ENCODE results near the gene CACNA1B. TPM values are rescaled to one million over a fixed set of nuclear protein-coding genes. Genes with fewer than 3 reads are reported as not detected.
A peak's percentile ranks its signal among the peaks of the same experiment; 100 is the strongest.
"Not testable (repeated sequence)": the region's sequence is repeated elsewhere in the genome, so short reads cannot be mapped to it uniquely, and the experiment has no call there.

Gene CACNA1B
- total RNA-seq, 1 donor from 2014 or later: 0.74 TPM

DNA sequence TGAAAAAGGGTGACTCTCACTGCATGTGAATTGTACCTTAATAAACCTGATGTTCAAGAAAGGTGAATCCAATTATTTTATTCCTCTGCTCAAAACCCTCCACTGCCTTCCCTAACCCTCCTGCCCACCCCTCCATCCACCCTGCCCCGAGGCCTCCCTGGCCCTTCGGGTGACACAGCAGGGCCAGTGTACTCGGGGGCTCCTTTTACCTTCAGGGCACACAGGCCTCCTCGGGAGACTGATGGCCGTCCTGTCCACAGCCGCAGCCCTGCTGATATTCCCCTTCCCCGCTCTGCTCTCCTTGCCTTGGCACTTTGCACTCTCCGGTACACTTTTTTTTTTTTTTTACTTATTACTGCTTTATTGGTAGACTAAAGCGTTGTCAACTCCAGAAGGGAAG, 234.0 kb downstream of the CACNA1B start:
- H3K4me1 ChIP-seq: no peaks in the 10 kb centered on the region
- no peaks in the 10 kb centered on the region for H3K36me3 ChIP-seq
- no peaks in the 10 kb centered on the region for H3K27me3 ChIP-seq
- H3K4me3 ChIP-seq: no peak overlapping the region
- no peak overlapping the region for H3K27ac ChIP-seq
- H3K9me3 ChIP-seq: no peaks in the 10 kb centered on the region
- TF ChIP-seq, protein P1, sequence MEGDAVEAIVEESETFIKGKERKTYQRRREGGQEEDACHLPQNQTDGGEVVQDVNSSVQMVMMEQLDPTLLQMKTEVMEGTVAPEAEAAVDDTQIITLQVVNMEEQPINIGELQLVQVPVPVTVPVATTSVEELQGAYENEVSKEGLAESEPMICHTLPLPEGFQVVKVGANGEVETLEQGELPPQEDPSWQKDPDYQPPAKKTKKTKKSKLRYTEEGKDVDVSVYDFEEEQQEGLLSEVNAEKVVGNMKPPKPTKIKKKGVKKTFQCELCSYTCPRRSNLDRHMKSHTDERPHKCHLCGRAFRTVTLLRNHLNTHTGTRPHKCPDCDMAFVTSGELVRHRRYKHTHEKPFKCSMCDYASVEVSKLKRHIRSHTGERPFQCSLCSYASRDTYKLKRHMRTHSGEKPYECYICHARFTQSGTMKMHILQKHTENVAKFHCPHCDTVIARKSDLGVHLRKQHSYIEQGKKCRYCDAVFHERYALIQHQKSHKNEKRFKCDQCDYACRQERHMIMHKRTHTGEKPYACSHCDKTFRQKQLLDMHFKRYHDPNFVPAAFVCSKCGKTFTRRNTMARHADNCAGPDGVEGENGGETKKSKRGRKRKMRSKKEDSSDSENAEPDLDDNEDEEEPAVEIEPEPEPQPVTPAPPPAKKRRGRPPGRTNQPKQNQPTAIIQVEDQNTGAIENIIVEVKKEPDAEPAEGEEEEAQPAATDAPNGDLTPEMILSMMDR (IDR thresholded peaks at IDR 0.05): no peak
- TF ChIP-seq POLR2A (IDR thresholded peaks at IDR 0.05): no peak
- no peak for TF ChIP-seq POLR2AphosphoS5 (IDR thresholded peaks at IDR 0.05; ENCODE audit: insufficient read depth in 1 of 2, low read depth in 1 of 2)
- intact Hi-C loops (cut with DNase I): no loop called here
- DNase-seq (ENCODE audit: extremely low spot score in 2 of 2): peak in 1 of 2 donors; percentile 44

DNA sequence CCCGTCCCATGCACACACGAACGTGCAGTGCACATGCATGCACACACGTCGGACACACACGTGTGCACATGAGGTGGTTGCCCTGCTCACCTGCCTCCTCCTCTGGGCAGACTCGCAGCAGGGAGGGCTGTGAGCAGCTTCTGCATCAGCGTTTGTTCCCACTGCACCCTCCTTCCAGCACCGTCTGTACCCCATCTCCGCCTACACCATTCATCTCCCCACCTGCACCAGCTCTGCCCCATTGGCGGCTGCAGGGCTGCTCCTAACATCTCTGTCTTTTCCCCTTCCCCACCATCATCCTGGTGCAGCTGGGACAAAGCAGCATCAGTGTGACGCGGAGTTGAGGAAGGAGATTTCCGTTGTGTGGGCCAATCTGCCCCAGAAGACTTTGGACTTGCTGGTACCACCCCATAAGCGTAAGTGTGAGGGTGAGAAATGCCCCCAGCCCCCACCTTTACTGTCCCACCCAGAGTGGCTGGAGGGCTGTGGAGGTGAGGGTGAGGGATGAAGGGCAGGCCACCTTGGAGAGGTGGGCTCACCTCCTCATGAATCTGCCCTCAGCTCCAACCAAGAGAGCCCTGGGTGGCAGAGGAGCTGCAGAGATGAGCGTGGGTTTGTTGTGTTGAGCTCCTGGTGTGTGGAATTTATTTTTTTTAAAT, 234.6 kb downstream of the CACNA1B start:
- Histone ChIP-seq H3K27me3 (no peaks in the 10 kb centered on the region), H3K4me1 (no peaks in the 10 kb centered on the region), H3K4me3 (no peak overlapping the region), H3K9me3 (no peaks in the 10 kb centered on the region), H3K36me3 (no peaks in the 10 kb centered on the region), H3K27ac (no peak overlapping the region)
- DNase-seq (ENCODE audit: extremely low spot score in 2 of 2): peak in 1 of 2 donors; percentile 72
- intact Hi-C loops (cut with DNase I): no loop called here
- TF ChIP-seq POLR2A (IDR thresholded peaks at IDR 0.05) (no peak), POLR2AphosphoS5 (IDR thresholded peaks at IDR 0.05; ENCODE audit: insufficient read depth in 1 of 2, low read depth in 1 of 2) (no peak)
- TF ChIP-seq, protein P1 (IDR thresholded peaks at IDR 0.05): no peak

DNA sequence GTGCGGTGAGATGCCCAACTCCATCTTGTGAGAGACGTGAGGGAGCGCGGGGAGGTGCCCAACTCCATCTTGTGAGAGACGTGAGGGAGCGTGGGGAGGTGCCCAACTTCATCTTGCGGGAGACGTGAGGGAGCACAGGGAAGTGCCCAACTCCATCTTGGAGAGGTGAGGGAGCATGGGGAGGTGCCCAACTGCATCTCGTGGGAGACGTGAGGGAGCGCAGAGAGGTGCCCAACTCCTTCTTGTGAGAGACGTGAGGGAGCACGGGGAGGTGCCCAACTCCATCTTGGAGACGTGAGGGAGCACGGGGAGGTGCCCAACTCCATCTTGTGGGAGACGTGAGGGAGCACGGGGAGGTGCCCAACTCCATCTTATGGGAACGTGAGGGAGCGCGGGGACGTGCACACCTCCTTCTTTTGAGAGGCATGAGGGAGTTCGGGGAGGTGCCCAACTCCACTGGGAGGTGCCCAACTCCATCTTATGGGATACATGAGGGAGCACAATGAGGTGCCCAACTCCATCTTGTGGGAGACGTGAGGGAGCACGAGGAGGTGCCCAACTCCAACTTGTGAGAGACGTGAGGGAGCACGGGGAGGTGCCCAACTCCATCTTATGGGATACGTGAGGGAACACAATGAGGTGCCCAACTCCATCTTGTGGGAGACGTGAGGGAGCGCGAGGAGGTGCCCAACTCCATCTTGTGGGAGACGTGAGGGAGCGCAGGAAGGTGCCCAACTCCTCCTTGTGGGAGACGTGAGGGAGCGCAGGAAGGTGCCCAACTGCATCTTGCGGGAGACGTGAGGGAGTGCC, 235.4 kb downstream of the CACNA1B start:
- intact Hi-C loops (cut with DNase I): no loop called here
- Histone ChIP-seq H3K36me3 (no peaks in the 10 kb centered on the region), H3K9me3 (no peaks in the 10 kb centered on the region)

DNA sequence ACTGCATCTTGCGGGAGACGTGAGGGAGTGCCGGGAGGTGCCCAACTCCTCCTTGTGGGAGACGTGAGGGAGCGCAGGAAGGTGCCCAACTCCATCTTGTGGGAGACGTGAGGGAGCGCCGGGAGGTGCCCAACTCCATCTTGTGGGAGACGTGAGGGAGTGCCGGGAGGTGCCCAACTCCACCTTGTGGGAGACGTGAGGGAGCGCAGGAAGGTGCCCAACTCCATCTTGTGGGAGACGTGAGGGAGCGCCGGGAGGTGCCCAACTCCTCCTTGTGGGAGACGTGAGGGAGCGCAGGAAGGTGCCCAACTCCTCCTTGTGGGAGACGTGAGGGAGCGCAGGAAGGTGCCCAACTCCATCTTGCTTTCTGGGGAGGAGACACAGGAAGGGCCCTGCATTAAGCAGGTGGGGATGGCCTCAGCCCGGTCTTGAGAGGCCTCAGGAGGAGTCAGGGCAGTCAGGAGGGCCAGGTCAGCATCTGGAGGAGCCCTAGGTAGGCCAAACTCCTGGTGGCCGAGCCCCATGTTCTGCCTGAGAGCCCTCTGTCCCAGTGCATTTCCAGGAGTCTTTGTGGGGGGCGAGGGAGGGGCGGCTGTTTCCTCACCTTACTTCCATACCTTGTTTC, 236.2 kb downstream of the CACNA1B start:
- H3K4me1 ChIP-seq; H3K9me3 ChIP-seq; intact Hi-C loops (cut with DNase I); H3K36me3 ChIP-seq; H3K27ac ChIP-seq; H3K27me3 ChIP-seq; H3K4me3 ChIP-seq: not testable (repeated sequence)
- peak in 1 of 2 donors; percentile 37 for DNase-seq (ENCODE audit: extremely low spot score in 2 of 2)

More for the DNA sequence above, 235.4 kb downstream of the CACNA1B start:
- peak in 1 of 2 donors; percentile 42 for DNase-seq (ENCODE audit: extremely low spot score in 2 of 2)
- Histone ChIP-seq H3K4me1 (no peaks in the 10 kb centered on the region), H3K4me3 (no peak overlapping the region), H3K27me3 (no peaks in the 10 kb centered on the region), H3K27ac (no peak overlapping the region)
- TF ChIP-seq, protein P1 (IDR thresholded peaks at IDR 0.05): no peak
- no peak for TF ChIP-seq POLR2AphosphoS5 (IDR thresholded peaks at IDR 0.05; ENCODE audit: insufficient read depth in 1 of 2, low read depth in 1 of 2)
- no peak for TF ChIP-seq POLR2A (IDR thresholded peaks at IDR 0.05)

DNA sequence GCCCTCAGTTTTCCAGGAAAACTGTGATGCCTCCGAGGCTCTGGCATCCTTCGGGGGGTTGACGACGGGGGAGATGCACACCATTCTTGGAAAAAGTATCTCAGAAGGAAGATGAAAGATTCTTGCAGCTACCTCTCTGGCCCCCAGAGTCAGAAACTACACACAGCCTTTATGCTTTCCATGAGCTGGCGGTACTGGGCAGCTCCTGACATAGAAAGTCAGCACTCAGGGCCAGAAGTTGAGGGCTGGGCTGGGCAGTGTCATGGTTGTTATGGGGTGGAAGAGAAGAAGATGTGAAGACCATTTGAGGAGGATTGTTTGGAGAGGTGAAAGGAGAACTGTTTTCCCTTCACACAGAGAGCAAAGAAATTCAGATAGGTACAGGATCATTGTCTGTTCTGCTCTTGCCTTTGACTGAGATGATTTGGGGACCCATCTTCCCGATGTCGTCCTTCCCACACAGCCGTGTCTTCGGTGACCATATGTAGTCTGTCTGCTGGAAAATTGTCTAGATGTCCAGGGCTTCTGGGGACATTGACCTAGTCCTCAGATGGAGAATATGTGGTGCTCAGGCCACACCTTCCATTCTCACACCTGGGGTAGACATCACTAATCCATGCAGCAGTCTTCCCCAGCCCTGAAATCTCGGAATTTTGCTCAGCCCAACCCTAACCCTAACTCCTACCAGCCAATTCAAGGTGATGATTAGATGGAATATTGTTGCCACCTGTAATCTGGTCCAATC, 237.1 kb downstream of the CACNA1B start:
- TF ChIP-seq POLR2AphosphoS5 (IDR thresholded peaks at IDR 0.05; ENCODE audit: insufficient read depth in 1 of 2, low read depth in 1 of 2) (no peak), POLR2A (IDR thresholded peaks at IDR 0.05) (no peak)
- TF ChIP-seq, protein P1 (IDR thresholded peaks at IDR 0.05): no peak
- Histone ChIP-seq H3K4me3 (no peak overlapping the region), H3K27me3 (no peaks in the 10 kb centered on the region), H3K9me3 (no peaks in the 10 kb centered on the region), H3K27ac (no peak overlapping the region), H3K4me1 (no peaks in the 10 kb centered on the region), H3K36me3 (no peaks in the 10 kb centered on the region)
- intact Hi-C loops (cut with DNase I): no loop called here
- DNase-seq (ENCODE audit: extremely low spot score in 2 of 2): peak in 1 of 2 donors; percentile 47

All from vagina (tissue), 2 donors.